Osteocyte (in vitro differentiated cells): ENCODE measurements around the gene ORM2. TPM values are rescaled to one million over a fixed set of nuclear protein-coding genes. Genes with fewer than 3 reads are reported as not detected.
"Not testable (repeated sequence)": the region's sequence is repeated elsewhere in the genome, so short reads cannot be mapped to it uniquely, and the experiment has no call there.

Experiments
- DNase-seq: peaks from one replicate; pipeline ENCODE4 v3.0.0; 2021; ENCODE audit warnings: mixed read lengths; ENCODE audit not compliant: unreplicated experiment; ENCODE audit errors: extremely low spot score
- H3K27ac Mint-ChIP-seq: one replicate; pipeline ENCODE4 v1.8.0; 2021; ENCODE audit warnings: mild to moderate bottlenecking, mixed read lengths; ENCODE audit not compliant: unreplicated experiment
- H3K27me3 Mint-ChIP-seq: one replicate; pipeline ENCODE4 v1.8.0; 2021; ENCODE audit warnings: mixed read lengths; ENCODE audit not compliant: unreplicated experiment
- H3K36me3 Mint-ChIP-seq: one replicate; pipeline ENCODE4 v1.8.0; 2021; ENCODE audit warnings: mixed read lengths; ENCODE audit not compliant: unreplicated experiment
- H3K4me1 Mint-ChIP-seq: one replicate; pipeline ENCODE4 v1.8.0; 2021; ENCODE audit warnings: mixed read lengths; ENCODE audit not compliant: unreplicated experiment
- H3K4me3 Mint-ChIP-seq: one replicate; pipeline ENCODE4 v1.8.0; 2021; ENCODE audit warnings: mild to moderate bottlenecking, moderate library complexity, mixed read lengths; ENCODE audit not compliant: unreplicated experiment
- H3K9me3 Mint-ChIP-seq: one replicate; pipeline ENCODE4 v1.8.0; 2021; ENCODE audit warnings: mixed read lengths; ENCODE audit not compliant: unreplicated experiment
- CTCF ChIP-seq: fragments of 200-600 bp; sonication (generic); IDR thresholded peaks from 2 replicates; pipeline ENCODE4 v1.5.0; 2021; ENCODE audit warnings: antibody characterized with exemption, mild to moderate bottlenecking, moderate library complexity
- total RNA-seq: library from RNA; stranded (reverse); gene quantifications from 2 replicates; pipeline ENCODE4 v1.2.1, GENCODE V29; 2021

Gene ORM2
- total RNA-seq, 1 donor from 2014 or later, result not detected

GRCh38 chr9:114324492-114324891, 5.2 kb upstream of the ORM2 start:
- no peaks in the 10 kb centered on the region for H3K36me3 Mint-ChIP-seq
- no peak overlapping the region for H3K4me3 Mint-ChIP-seq
- DNase-seq, result peak; percentile 91
- no peaks in the 10 kb centered on the region for H3K27me3 Mint-ChIP-seq
- no peak for TF ChIP-seq CTCF
- no peak overlapping the region for H3K27ac Mint-ChIP-seq
- no peaks in the 10 kb centered on the region for H3K4me1 Mint-ChIP-seq
- H3K9me3 Mint-ChIP-seq, result no peaks in the 10 kb centered on the region

DNA sequence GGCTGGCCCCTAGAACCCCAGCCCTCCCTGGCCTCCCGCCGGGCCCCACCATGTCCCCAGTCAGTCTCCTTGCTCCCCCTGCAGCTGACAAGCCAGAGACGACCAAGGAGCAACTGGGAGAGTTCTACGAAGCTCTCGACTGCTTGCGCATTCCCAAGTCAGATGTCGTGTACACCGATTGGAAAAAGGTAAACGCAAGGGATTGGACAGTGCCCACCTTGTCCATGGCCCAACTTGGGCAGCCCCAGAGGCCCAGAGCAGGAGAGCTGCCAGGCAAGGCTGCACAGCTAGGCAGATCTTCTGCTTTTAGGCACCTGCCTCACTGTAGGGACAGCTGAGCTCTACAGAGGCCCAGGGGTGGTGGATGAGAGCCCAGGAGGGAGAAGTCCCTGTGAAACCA, 4.7 kb upstream of the ORM2 start:
- DNase-seq, result peak; percentile 90
- H3K27me3 Mint-ChIP-seq, H3K27ac Mint-ChIP-seq, H3K4me3 Mint-ChIP-seq, H3K4me1 Mint-ChIP-seq, H3K36me3 Mint-ChIP-seq, H3K9me3 Mint-ChIP-seq: not testable (repeated sequence)

GRCh38 chr9:114325684-114326254, 3.9 kb upstream of the ORM2 start:
- DNase-seq, result peak; percentile 90
- not testable (repeated sequence) for H3K27me3 Mint-ChIP-seq, H3K4me1 Mint-ChIP-seq, H3K9me3 Mint-ChIP-seq, H3K27ac Mint-ChIP-seq, H3K4me3 Mint-ChIP-seq, H3K36me3 Mint-ChIP-seq

DNA sequence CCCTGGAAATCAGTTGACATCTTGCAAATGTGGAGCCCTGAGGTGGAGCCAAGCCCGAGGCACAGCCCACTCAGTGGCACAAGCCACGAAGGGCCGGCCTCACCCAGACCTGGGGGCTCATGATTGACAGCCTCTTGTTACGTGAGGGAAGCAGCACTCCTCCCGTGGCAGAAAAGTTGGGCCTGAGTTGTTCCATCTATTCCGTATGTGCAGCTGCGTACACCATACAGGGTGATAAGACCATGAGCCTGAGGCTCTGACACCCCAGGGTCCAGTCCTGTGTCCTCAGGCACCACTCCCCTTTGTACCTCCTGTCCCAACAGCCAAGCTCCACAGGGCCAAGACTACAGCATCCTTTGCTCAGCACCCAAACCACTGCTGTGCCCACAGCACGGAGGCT, 1.9 kb upstream of the ORM2 start:
- Mint-ChIP-seq H3K36me3 (no peaks in the 10 kb centered on the region), H3K27ac (no peak overlapping the region), H3K9me3 (no peaks in the 10 kb centered on the region), H3K4me3 (no peak overlapping the region), H3K27me3 (no peaks in the 10 kb centered on the region), H3K4me1 (no peaks in the 10 kb centered on the region)
- no peak for TF ChIP-seq CTCF
- DNase-seq, result peak; percentile 92

DNA sequence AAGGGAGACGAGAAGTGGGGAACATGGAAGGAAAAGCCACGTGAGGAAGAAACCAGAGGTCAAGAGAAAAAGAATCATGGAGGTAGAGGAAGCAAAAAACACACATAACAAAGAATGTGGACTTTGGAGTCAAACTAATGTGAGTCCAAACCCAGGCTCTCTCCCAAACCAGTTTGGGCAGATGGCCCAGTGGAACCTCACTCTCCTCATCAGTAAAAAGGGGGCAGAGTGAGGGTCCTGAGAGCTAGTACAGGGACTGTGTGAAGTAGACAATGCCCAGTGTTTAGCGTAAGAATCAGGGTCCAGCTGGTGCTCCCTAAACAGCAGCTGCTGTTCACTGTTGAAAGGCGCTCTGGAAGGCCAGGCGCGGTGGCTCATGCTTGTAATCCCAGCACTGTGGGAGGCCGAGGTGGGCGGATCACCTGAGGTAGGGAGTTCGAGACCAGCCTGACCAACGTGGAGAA, 1.3 kb upstream of the ORM2 start:
- H3K4me1 Mint-ChIP-seq, H3K36me3 Mint-ChIP-seq, H3K9me3 Mint-ChIP-seq, H3K27ac Mint-ChIP-seq, H3K27me3 Mint-ChIP-seq, H3K4me3 Mint-ChIP-seq: not testable (repeated sequence)
- DNase-seq, result peak; percentile 88

- not testable (repeated sequence) for H3K27ac Mint-ChIP-seq, H3K4me3 Mint-ChIP-seq, H3K27me3 Mint-ChIP-seq, H3K4me1 Mint-ChIP-seq, H3K36me3 Mint-ChIP-seq, H3K9me3 Mint-ChIP-seq
- DNase-seq, result peak; percentile 90
These were observed 588 bp upstream of the ORM2 start for GRCh38 chr9:114328937-114329624.

- Mint-ChIP-seq H3K27ac (no peak overlapping the region), H3K36me3 (peaks cover 3% of the 10 kb centered on the region), H3K4me1 (no peaks in the 10 kb centered on the region), H3K4me3 (no peak overlapping the region), H3K9me3 (no peaks in the 10 kb centered on the region), H3K27me3 (no peaks in the 10 kb centered on the region)
- TF ChIP-seq CTCF, result no peak
- DNase-seq, result no peak
These were observed 967 bp downstream of the ORM2 start for GRCh38 chr9:114330636-114331035.

- not testable (repeated sequence) for H3K36me3 Mint-ChIP-seq, H3K27me3 Mint-ChIP-seq, H3K27ac Mint-ChIP-seq, H3K9me3 Mint-ChIP-seq, H3K4me1 Mint-ChIP-seq, DNase-seq, H3K4me3 Mint-ChIP-seq
These were observed 1.8 kb downstream of the ORM2 start for GRCh38 chr9:114331229-114332195.

DNA sequence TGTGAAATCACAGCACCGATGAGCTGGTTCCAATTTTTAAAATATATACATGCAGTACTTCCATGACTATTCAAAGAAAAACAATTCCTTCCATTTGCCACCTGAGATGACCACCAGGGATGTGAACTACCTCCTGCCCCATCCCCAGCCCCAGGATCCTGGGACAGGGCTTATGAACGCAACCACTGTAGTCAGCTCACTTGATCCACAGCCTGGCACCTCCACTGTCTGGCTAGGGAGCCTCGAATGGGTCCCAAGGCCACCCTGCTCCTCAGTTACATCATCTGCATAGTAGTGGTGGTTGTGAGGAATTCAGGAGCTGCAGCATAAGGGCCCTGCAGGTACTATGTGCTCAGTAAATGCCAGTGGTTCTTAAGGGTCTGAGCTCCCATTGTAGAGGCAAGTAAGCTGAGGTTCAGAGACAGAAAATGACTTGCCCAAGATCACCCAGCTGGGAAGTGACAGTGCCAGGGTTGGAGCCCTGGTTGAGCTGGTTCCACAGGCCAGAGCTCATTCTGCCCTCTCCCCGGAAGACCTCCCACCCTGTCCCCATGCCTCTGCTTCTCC, 2.9 kb downstream of the ORM2 start:
- H3K36me3 Mint-ChIP-seq, result peaks cover 15% of the 10 kb centered on the region
- H3K27me3 Mint-ChIP-seq, H3K4me1 Mint-ChIP-seq, H3K9me3 Mint-ChIP-seq, DNase-seq, H3K27ac Mint-ChIP-seq, H3K4me3 Mint-ChIP-seq: not testable (repeated sequence)
